GM23248 (cell line): ENCODE data around the gene RAB3IL1.

Experiments used
- EZH2 ChIP-seq: fragments of 200-600 bp; sonication (generic); IDR thresholded peaks from 2 replicates; pipeline ENCODE4 v1.6.1; 2018; ENCODE audit warnings: antibody characterized with exemption, mild to moderate bottlenecking; ENCODE audit not compliant: insufficient read depth, poor library complexity, severe bottlenecking
- EZH2phosphoT487 ChIP-seq: fragments of 200-600 bp; sonication (generic); IDR thresholded peaks from 2 replicates; pipeline ENCODE4 v1.6.1; 2018; ENCODE audit warnings: antibody characterized with exemption, moderate library complexity, mild to moderate bottlenecking, low read depth; ENCODE audit not compliant: insufficient read depth

DNA sequence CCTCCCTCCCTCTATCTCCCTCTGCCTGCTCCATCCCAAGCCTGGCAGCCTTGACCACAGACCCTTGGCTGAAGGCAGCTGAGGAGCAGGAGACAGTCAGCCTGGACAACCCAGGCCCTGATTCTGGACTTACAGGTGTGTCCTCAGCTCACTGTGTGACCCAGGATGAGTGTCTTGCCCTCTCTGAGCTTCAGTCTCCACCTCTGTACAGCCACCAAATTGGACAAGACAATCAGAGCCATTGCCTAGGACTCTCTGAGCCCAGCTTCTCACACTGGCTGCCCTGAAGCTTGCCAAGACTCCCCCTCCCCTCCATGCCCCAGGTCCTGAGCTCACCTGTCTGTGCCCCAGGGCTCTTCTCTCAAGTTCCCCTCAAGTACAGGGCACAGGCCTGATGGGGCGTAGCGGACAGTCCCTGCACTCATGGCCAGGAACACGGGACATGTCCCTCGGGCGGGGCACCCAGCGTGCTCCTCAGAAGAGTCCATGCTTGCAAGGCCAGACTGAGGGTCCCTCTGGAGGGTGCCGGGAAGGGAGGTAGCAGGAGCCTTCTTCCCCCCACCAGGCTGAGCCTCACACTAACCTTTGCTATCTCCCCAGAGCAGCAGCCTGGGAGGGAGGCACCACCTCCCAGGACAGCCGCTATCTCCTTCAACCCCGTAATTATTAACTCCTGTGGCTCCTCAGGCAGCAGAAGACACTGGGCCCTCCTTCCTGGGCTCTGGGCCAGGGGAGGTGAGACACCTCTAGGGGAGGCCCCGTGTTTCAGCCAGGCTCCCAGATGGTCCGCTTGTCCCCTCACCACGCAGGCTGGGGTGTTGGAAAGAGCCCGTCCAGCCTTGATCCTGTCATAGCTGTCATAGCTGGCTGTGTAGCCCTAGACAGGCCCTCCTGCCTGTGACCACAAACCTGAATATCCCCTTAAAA, 2.6 kb upstream of the RAB3IL1 start:
- TF ChIP-seq EZH2: no peak
- TF ChIP-seq EZH2phosphoT487: no peak
